Astrocyte (in vitro differentiated cells and primary cell): ENCODE measurements around the gene HMOX2. TPM values are rescaled to one million over a fixed set of nuclear protein-coding genes. Genes with fewer than 3 reads are reported as not detected.

Experiments
- DNase-seq: peaks from one replicate; pipeline ENCODE4 v3.0.0-alpha.2; 2010; ENCODE audit warnings: low read depth
- FAIRE-seq: peaks from 2 replicates; lab custom pipeline; 2011; peaks lifted over from hg19 to GRCh38; lab: Jason Lieb, UNC
- H2AFZ ChIP-seq: 2 replicates; pipeline ENCODE4 v1.6.0; 2012; ENCODE audit warnings: low read depth, low read length, inconsistent platforms
- H3K27ac ChIP-seq: 2 replicates; pipeline ENCODE4 v1.5.1; 2011; ENCODE audit warnings: low read depth, low read length, inconsistent platforms
- H3K27me3 ChIP-seq: 2 replicates; pipeline ENCODE4 v1.6.0; 2011; ENCODE audit warnings: low read length, inconsistent platforms; ENCODE audit not compliant: insufficient read depth
- H3K36me3 ChIP-seq: 2 replicates; pipeline ENCODE4 v1.5.1; 2011; ENCODE audit warnings: low read length, inconsistent platforms; ENCODE audit not compliant: insufficient read depth
- H3K4me1 ChIP-seq: 2 replicates; pipeline ENCODE4 v1.5.1; 2011; ENCODE audit warnings: low read length, inconsistent platforms; ENCODE audit not compliant: insufficient read depth
- H3K4me2 ChIP-seq: 2 replicates; pipeline ENCODE4 v1.6.0; 2012; ENCODE audit warnings: low read length, inconsistent platforms
- H3K4me3 ChIP-seq: 2 replicates; pipeline ENCODE4 v1.5.1; 2011; ENCODE audit warnings: low read depth, mild to moderate bottlenecking, low read length, inconsistent platforms; ENCODE audit not compliant: insufficient read depth
- H3K79me2 ChIP-seq: 2 replicates; pipeline ENCODE4 v1.6.0; 2012; ENCODE audit warnings: mild to moderate bottlenecking, low read length, inconsistent platforms; ENCODE audit not compliant: insufficient read depth
- H3K9ac ChIP-seq: 2 replicates; pipeline ENCODE4 v1.6.0; 2012; ENCODE audit warnings: mild to moderate bottlenecking, low read length, inconsistent platforms
- H3K9me3 ChIP-seq: 2 replicates; pipeline ENCODE4 v1.5.1; 2012; ENCODE audit warnings: low read depth, mild to moderate bottlenecking, low read length, inconsistent platforms; ENCODE audit not compliant: insufficient read depth
- H4K20me1 ChIP-seq: 2 replicates; pipeline ENCODE4 v1.6.0; 2012; ENCODE audit warnings: low read length, inconsistent platforms; ENCODE audit not compliant: insufficient read depth
- H3K27ac Mint-ChIP-seq: one replicate; pipeline ENCODE4 v1.8.0; 2021; ENCODE audit warnings: mild to moderate bottlenecking, mixed read lengths; ENCODE audit not compliant: unreplicated experiment
- H3K27me3 Mint-ChIP-seq: one replicate; pipeline ENCODE4 v1.8.0; 2021; ENCODE audit warnings: low read depth, mixed read lengths; ENCODE audit not compliant: unreplicated experiment
- H3K36me3 Mint-ChIP-seq: one replicate; pipeline ENCODE4 v1.8.0; 2021; ENCODE audit warnings: low read depth, mixed read lengths; ENCODE audit not compliant: unreplicated experiment
- H3K4me1 Mint-ChIP-seq: one replicate; pipeline ENCODE4 v1.8.0; 2021; ENCODE audit warnings: low read depth, mixed read lengths; ENCODE audit not compliant: unreplicated experiment
- H3K4me3 Mint-ChIP-seq: one replicate; pipeline ENCODE4 v1.8.0; 2021; ENCODE audit warnings: mild to moderate bottlenecking, moderate library complexity, mixed read lengths; ENCODE audit not compliant: unreplicated experiment
- H3K9me3 Mint-ChIP-seq: one replicate; pipeline ENCODE4 v1.8.0; 2021; ENCODE audit warnings: mild to moderate bottlenecking, mixed read lengths; ENCODE audit not compliant: unreplicated experiment
- EZH2 ChIP-seq: IDR thresholded peaks from 2 replicates; pipeline ENCODE4 v1.6.1; 2012; ENCODE audit warnings: mild to moderate bottlenecking, low read length, inconsistent platforms; ENCODE audit not compliant: insufficient read depth
- total RNA-seq: library from RNA; stranded (reverse); gene quantifications from 2 replicates; pipeline ENCODE4 v1.2.1, GENCODE V29; 2021
- TF ChIP-seq, protein P1 (sequence below): IDR thresholded peaks from 2 replicates; pipeline ENCODE4 v1.5.1; 2011; ENCODE audit warnings: low read depth, mild to moderate bottlenecking, inconsistent platforms, low read length, moderate library complexity; ENCODE audit not compliant: insufficient read depth

HMOX2 gene
- total RNA-seq, 1 donor from 2014 or later, result 64.9 TPM

DNA sequence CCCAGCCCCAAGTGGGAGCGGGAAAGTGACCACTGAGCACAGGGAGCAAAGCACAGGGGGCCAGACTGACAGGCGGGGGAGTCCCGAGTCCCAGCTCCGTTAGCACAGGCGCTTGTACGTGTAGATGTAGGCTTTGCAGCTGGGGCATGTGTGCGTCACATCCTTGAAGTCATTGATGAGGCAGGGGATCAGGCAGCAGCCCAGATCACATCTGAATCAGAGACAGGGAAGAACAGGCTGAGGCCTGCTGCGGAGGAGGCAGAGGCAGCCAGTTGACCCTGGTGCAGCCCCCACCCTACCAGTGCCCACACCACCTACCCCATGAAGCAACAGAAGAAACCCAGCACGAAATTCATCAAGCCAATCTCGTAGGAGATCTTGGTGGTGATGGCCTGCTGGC is 36.3 kb downstream of the HMOX2 start:
- peaks cover 57% of the 10 kb centered on the region for H4K20me1 ChIP-seq
- peak overlapping the region; percentile 69 for H3K27ac Mint-ChIP-seq
- TF ChIP-seq EZH2, result no peak
- TF ChIP-seq, protein P1, sequence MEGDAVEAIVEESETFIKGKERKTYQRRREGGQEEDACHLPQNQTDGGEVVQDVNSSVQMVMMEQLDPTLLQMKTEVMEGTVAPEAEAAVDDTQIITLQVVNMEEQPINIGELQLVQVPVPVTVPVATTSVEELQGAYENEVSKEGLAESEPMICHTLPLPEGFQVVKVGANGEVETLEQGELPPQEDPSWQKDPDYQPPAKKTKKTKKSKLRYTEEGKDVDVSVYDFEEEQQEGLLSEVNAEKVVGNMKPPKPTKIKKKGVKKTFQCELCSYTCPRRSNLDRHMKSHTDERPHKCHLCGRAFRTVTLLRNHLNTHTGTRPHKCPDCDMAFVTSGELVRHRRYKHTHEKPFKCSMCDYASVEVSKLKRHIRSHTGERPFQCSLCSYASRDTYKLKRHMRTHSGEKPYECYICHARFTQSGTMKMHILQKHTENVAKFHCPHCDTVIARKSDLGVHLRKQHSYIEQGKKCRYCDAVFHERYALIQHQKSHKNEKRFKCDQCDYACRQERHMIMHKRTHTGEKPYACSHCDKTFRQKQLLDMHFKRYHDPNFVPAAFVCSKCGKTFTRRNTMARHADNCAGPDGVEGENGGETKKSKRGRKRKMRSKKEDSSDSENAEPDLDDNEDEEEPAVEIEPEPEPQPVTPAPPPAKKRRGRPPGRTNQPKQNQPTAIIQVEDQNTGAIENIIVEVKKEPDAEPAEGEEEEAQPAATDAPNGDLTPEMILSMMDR, result no peak

DNA sequence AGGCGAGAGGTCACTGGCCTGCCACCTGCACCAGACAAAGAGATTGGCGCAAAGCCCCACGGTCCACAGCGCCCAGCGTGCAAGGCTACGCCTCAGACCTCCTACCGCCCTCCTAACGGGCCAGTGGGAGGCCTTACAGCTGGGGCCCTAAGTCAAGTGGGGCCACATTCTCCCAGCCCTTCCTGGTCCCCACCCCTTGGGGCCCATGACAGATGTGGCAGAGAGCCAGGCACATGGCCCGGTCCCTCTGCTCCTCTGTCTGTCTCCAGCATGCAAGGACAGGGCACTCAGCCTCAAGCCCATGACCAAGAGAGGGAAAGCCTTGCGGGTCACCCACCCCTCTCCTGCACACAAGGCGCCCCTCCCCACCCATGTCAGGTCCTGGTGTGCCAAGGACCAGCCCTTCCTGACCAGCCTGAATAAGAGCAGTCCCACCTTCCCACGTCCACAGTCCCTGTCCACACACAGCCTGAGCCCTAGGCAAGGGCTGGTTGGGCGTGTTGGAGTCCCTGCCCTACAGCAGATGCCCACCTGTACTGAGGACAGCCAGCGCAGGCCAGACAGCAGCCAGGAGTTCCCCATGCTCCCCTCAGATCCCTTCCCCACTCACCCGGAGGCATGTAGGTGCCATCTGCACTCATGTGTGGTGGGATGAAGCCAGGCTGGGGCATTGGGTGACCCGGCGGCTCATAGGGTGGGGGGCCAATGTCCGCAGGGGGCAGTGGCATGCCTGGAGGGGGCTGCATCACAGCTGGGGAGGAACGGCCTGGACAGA is 37.1 kb downstream of the HMOX2 start:
- Mint-ChIP-seq H3K27ac (peak overlapping the region; percentile 34), H3K36me3 (no peaks in the 10 kb centered on the region)

More for the DNA sequence above, 36.3 kb downstream of the HMOX2 start:
- Mint-ChIP-seq H3K36me3 (peaks cover 4% of the 10 kb centered on the region), H3K4me1 (peaks cover 17% of the 10 kb centered on the region), H3K9me3 (no peaks in the 10 kb centered on the region), H3K4me3 (no peak overlapping the region), H3K27me3 (no peaks in the 10 kb centered on the region)
- no peak overlapping the region for H2AFZ ChIP-seq
- no peak overlapping the region for H3K4me3 ChIP-seq
- DNase-seq (no peak), FAIRE-seq (no peak)
- H3K79me2 ChIP-seq, result peaks cover 6% of the 10 kb centered on the region
- H3K27ac ChIP-seq, result no peak overlapping the region
- H3K4me2 ChIP-seq, result no peak overlapping the region
- no peaks in the 10 kb centered on the region for H3K9me3 ChIP-seq
- no peaks in the 10 kb centered on the region for H3K27me3 ChIP-seq
- H3K4me1 ChIP-seq, result no peaks in the 10 kb centered on the region
- H3K36me3 ChIP-seq, result peaks cover 22% of the 10 kb centered on the region
- H3K9ac ChIP-seq, result no peak overlapping the region

More for the DNA sequence above, 37.1 kb downstream of the HMOX2 start:
- H3K9ac ChIP-seq, result no peak overlapping the region
- Mint-ChIP-seq H3K9me3 (no peaks in the 10 kb centered on the region), H3K4me3 (no peak overlapping the region), H3K4me1 (peaks cover 17% of the 10 kb centered on the region), H3K27me3 (no peaks in the 10 kb centered on the region)
- no peak overlapping the region for H3K27ac ChIP-seq
- H3K4me3 ChIP-seq, result no peak overlapping the region
- H3K27me3 ChIP-seq, result no peaks in the 10 kb centered on the region
- H3K4me2 ChIP-seq, result no peak overlapping the region
- peaks cover 6% of the 10 kb centered on the region for H3K79me2 ChIP-seq
- no peaks in the 10 kb centered on the region for H3K4me1 ChIP-seq
- no peaks in the 10 kb centered on the region for H3K9me3 ChIP-seq
- peaks cover 58% of the 10 kb centered on the region for H4K20me1 ChIP-seq
- TF ChIP-seq, protein P1, result no peak
- TF ChIP-seq EZH2, result no peak
- no peak for DNase-seq
- no peak overlapping the region for H2AFZ ChIP-seq
- no peak for FAIRE-seq
- peaks cover 16% of the 10 kb centered on the region for H3K36me3 ChIP-seq
